CD4-positive, alpha-beta T cell treated with Interleukin-15 for 4 hours (primary cell): ENCODE measurements around the gene ZNF319.

Source experiments
- DNase-seq: peaks from one replicate; pipeline ENCODE4 v3.0.0-alpha.2; 2020; ENCODE audit warnings: low spot score

ZNF319 gene

GRCh38 chr16:57977418-57978069 lies 22.9 kb downstream of the ZNF319 start:
- DNase-seq: no peak

- DNase-seq: no peak
Measured at GRCh38 chr16:57976331-57976796, 24.1 kb downstream of the ZNF319 start.

- no peak for DNase-seq
Measured at GRCh38 chr16:57972306-57972705, 28.2 kb downstream of the ZNF319 start.

- no peak for DNase-seq
Measured at GRCh38 chr16:57971848-57972247, 28.6 kb downstream of the ZNF319 start.

- DNase-seq: no peak
Measured at GRCh38 chr16:57970970-57971369, 29.5 kb downstream of the ZNF319 start, which contains the start of gene CNGB1. Gene CNGB1 (minus strand): TSS chr16:57971128. CDS start chr16:57967286, 3,842 bp downstream.

- no peak for DNase-seq
Measured at GRCh38 chr16:57970319-57970718, 30.2 kb downstream of the ZNF319 start.

- no peak for DNase-seq
Measured at GRCh38 chr16:57969451-57970123, 30.9 kb downstream of the ZNF319 start.

GRCh38 chr16:57967916-57968315 lies 32.6 kb downstream of the ZNF319 start:
- no peak for DNase-seq

- DNase-seq: no peak
Measured at GRCh38 chr16:57966986-57967385, 33.5 kb downstream of the ZNF319 start.

- no peak for DNase-seq
Measured at GRCh38 chr16:57966204-57966771, 34.2 kb downstream of the ZNF319 start.

- no peak for DNase-seq
Measured at GRCh38 chr16:57964157-57964700, 36.2 kb downstream of the ZNF319 start.

- no peak for DNase-seq
Measured at GRCh38 chr16:57962756-57963155, 37.7 kb downstream of the ZNF319 start.

- no peak for DNase-seq
Measured at GRCh38 chr16:57962046-57962445, 38.4 kb downstream of the ZNF319 start.

- DNase-seq: no peak
Measured at GRCh38 chr16:57961538-57961937, 38.9 kb downstream of the ZNF319 start.

- DNase-seq: no peak
Measured at GRCh38 chr16:57960826-57961472, 39.5 kb downstream of the ZNF319 start.

GRCh38 chr16:57960310-57960709 lies 40.2 kb downstream of the ZNF319 start:
- no peak for DNase-seq

- no peak for DNase-seq
Measured at GRCh38 chr16:57959804-57960203, 40.7 kb downstream of the ZNF319 start.

- DNase-seq: no peak
Measured at GRCh38 chr16:57959121-57959520, 41.4 kb downstream of the ZNF319 start.

GRCh38 chr16:57958544-57958943 lies 41.9 kb downstream of the ZNF319 start:
- DNase-seq: no peak

- no peak for DNase-seq
Measured at GRCh38 chr16:57957673-57958392, 42.6 kb downstream of the ZNF319 start.

- DNase-seq: no peak
Measured at GRCh38 chr16:57956924-57957672, 43.4 kb downstream of the ZNF319 start.
